MV-4-11 (cell line): ENCODE measurements around the gene CDH26.
A peak's percentile ranks its signal among the peaks of the same experiment; 100 is the strongest.

Experiments
- DNase-seq: peaks from one replicate; lab custom pipeline; 2025; lab: John Stamatoyannopoulos, UW

Gene CDH26

DNA sequence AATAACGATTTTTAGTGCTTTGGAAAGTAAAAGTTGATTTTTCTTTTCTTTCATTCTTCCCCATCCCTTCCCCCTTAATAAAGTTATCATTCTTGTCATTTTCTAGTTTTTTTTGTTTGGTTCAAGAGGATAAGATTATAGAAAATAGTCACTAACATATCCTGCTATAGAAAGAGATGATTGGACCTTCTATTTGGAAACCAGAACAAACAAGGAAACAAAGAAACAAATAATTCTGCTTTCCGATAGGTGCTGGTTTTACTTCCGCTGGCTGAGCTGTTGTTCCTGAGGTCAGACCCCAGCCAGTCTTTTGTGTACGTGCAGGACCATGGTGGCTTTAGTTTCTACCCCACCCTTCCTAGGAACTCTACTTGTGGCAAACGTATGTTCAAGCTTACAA, at the start of gene CDH26:
Gene CDH26, plus strand, starts transcription at position 301 of the 400 bp plus-strand sequence. CDS start 304 bp downstream, outside the sequence.
- DNase-seq = no peak

DNA sequence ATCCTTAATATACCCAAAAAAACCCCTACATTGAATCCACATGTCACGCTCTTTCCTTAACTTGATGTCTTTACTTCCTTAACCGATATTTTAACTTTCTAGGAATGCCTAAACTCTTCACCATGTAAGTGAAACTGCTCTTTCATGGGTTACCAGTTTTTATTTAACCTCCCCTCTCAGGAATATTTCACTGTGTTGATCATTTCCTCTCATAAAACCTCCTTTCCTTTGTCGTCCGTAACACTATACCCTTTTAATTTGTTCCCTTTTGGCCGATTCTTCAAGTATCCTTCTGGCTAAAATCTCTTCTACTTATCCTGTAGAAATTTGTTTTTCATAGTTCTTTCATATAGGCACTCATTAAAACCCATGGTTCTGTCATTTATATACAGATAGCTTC, 49.4 kb upstream of the CDH26 start:
- no peak for DNase-seq

DNA sequence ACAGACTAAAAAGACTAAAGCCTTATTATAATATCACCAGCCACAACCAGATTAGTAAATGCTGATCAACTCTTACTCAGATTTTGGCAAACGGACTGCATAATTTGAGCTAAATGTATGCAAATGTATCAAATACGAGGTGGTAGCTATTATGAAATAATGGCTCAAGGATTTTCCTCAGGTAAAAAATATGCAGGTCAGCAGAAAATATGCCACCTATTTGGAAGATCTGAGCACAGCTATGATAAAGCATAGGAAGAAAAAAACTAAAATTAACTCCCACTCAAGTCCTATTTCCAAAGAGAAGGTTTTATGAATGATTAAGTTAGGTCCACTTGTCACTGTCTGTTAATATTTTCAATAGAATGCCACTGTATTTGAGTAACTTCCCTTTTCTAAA, 47.2 kb upstream of the CDH26 start:
- no peak for DNase-seq

DNA sequence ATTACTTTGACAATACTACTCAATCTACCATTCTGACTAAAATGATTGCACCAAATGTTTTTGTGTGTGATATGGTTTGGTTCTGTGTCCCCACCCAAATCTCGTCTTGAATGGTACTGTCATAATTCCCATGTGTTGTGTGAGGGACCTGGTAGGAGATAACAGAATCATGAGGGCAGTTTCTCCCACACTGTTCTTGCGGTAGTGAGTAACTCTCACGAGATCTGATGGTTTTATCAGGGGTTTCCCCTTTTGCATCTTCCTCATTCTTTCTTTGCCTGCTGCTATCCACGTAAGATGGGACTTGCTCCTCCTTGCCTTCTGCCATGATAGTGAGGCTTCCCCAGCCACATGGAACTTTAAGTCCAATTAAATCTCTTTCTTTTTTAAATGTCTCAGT, 45.6 kb upstream of the CDH26 start:
- peak; percentile 34 for DNase-seq

DNA sequence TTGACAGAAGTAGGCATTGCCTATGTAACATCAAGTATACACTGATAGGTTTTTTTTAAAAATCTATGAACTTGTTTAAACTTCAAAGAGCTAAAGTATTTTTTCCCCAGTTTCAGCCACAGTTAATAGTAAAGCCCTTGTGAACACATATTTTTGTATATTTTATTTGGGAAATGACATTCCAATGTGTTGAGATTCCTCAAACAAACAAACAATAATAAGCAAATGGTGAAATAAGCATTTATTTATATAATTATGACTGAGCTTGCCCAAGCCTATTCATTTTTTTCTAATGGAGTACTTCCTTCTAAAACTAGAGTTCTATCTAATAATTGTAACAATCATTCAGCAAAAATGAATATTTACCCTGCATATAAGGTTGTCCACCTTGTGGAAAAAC, 37.3 kb upstream of the CDH26 start:
- no peak for DNase-seq

DNA sequence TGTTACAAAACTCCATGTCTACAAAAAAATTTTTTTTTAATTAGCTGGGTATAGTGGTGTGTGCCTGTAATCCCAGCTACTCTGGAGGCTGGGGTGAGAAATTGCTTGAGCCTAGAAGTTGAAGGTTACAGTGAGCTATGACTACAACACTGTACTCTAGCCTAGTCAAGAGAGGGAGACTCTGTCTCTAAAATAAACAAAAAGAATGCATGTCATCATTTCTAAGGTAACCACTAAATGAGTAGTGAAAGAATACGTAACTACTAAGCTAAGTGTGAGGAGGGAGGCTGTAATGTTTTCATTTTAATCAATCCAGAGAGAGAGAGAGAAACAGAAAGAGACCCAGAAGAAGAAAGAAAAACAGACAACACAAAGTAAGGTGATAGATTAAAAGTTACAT, 34.7 kb upstream of the CDH26 start:
- no peak for DNase-seq

DNA sequence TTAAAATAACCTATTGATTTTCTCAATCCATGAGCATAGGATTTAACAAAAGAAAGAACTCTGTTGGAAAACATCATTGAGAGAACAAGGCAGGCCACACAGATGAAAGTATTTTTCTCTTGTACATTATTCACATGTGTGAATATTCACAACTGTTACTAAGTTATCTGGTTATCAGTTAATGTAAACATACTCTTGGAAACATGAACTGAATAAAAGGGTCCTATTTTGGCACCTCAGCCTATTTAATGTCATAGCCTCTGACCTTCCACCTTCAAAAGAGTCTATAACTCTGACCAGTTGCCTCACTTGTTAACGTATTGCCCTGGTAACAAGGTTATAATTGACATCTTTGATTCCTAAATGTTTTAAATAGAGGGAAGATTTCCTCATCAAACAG, 32.9 kb upstream of the CDH26 start:
- no peak for DNase-seq

DNA sequence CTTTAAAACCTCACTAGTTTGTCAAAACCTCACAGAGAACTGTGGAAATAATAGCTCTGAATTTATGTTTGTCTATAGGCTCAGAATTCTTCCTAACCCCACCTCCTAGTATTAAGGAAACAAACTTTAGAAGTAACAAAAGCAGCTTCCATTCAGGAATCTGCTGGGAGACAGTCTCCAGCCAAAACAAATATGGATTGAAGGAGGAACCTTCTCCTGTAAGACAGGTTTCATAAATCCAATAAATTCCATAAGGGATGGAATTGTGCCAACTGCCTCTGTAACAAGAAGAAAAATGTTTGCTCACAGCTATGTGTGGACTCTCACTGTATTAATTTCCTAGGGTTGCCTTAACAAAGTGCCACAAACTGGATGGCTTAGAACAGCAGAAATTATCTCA, 32.3 kb upstream of the CDH26 start:
- no peak for DNase-seq

DNA sequence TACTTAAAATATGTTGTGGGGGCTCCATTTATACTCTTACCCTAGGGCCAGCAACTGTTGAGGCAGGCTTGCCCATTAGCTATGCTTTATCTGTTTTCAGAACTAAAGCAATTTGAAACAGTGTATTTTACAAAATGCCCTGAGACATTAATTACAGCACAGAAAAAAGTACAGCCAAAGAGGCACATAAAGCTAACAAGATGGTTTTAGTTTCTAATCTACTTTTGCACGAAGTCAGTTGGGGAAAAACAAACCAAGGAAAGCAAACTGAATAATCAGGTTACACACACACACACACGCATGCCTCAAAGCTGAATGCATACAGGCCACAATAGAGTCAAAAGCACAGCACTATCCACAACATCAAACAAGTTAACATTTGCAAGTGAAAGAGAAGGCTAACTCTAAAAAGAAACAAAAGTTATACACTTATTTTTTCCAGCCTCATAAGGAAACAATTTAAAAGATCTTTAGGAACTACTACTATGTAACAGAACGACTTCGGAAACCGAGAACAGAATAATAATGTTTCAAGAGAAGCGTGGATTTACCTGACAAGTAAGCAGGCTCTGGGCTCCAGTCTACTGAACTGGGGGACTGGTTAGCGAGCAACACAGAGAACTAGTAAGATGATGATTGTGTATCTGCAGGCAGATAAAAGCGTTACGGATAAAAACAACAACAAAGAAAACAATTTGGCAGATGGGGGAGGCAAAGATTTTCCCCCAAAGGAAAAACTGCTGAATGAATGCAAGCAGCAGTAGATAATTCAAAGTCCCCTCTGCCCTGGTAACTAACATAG, 26.5 kb upstream of the CDH26 start:
- no peak for DNase-seq

DNA sequence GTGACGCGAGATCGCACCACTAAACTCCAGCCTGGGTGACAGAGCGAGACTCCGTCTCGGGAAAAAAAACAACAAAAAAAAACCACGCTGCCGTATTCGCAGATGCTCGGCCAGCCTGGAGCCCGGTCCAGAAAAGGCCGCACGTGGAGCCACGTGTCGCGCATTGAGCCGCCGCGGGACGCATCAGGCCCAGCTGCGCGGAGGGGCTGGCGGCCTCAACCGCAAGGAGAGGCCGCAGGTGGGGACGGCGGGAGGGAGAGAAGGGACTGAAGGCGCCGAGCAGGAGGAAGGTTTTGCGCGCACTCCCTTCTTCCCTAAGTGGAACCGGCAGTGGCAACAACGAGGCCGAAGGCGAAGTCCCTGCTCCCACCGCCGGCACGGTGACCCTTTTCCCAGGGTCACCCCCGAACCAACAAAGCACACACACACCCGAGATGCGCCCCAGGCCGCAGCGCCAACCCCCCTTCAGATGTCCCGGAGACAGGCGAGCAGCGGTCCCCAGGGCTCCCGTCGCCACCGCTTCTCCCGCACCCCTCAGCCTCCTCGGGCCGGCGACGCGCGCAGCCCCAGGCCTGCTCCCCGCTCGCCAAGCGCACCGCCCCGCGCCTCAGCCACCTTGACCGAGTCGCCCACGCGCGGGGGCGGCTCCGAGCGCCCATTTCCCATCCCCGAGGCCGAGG, 25.5 kb upstream of the CDH26 start:
- no peak for DNase-seq

DNA sequence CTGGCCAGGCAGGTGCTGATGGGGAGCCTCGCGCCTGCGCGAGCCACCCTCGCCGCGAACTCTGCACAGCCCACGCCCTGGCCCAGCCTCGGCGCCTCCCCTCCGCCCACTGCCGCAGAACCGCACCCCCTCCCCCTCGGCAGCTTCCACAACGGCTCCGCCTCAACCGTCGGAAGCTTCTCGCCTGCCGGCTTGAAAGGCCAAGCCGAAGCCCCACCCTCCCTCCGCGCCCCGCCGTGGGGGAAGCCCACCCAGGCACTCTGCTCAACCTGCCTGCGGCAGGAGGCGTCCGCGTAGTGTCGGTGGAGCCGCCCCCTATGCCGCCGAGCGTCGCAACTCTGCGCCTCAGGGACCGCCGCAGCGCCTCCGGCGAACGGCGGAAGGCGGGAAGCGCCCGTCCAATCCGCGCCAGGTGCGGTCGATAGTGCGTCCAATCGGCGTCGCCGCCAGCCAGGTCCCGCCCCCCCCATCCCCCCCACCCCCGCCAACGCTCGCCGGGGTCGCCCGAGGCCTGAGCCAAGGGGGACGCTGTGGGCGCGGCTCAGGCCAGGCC, 24.9 kb upstream of the CDH26 start, which contains the start of gene SYCP2:
Gene SYCP2, minus strand, starts transcription at position 342 of the 553 bp plus-strand sequence. CDS start 11,224 bp downstream, outside the sequence.
- no peak for DNase-seq

DNA sequence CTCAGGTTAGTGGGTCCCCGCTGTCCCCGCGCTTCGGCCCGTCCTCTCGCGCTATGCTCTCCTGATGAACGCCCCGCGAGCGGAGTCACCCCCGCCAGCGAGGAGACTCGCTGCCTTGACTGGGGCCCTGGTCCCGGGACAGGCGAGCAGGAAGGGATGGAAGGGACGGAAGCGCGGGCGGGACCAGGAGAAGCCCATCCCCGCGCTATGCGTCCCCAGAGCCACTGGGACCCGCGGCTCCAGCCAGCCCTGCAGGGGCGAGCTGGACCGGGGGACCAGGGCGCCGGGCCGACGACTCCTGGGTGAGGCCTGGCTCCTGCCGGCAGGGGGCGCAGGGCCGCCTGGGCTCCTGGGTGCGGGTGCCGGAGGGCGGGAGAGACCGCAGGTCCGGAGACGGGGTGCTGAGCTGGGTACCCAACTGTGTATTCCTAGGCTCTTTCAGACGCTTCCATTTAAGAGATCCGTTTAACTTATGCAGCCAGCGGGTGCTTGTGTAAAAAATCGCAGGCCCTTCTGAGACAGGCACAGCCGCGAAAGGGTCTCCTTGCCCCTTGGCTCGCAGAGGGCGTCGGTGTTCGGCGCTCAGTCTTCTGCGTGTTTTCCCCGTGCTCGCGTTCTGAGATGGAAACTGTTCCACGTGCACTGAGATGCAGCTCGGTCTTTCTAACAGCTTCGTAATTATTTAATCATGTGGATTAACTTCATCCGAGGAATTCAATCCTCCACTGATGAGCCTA, 24.2 kb upstream of the CDH26 start:
- DNase-seq = no peak

DNA sequence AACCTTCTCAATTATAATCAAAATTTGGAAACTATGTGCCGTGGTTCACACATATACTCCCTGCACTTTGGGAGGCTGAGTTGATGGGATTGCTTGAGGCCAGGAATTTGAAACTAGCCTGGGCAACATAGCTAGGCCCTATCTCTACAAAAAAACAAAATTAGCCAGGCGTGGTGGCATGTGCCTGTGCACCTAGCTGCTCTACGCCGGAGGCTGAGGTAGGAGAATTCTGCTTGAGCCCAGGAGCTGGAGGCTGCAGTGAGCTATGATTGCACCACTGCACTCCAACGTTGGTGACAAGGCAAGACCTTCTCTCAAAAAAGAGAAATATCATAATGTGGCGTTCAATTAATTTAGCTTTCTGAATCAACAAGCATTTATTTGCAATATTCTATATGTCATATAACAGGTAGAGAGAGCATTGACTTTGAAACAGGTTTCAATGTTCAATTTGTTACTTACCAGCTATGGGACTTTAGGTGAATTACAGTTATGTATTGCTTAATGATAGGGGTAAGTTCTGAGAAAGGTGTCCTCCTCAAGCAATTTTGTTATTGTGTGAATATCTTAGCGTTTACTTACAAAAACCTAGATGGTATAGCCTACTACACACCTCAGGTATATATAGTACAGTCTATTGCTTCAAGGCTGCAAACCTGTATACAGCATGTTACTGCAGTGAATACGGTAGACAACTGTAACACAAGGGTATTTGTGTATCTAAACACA, 22.6 kb upstream of the CDH26 start:
- DNase-seq = no peak

DNA sequence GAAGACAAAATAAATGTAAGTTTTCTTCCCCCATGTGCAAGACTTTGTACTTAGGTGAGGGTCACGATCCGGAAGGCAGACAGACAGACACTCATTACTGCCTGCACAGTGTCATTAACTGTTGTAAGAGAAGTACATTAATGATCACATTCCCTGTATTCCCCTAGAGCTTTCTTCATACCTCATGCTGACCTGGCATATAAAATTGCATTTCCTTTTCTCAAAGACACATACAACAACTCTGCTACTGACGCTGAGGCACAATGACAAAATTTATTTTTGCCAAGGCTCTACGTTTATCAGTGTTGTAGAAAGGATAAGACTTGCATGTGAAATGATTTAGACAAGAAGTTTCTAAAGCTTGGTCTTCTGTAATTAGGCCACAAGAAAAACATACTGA, 21.8 kb upstream of the CDH26 start:
- no peak for DNase-seq

DNA sequence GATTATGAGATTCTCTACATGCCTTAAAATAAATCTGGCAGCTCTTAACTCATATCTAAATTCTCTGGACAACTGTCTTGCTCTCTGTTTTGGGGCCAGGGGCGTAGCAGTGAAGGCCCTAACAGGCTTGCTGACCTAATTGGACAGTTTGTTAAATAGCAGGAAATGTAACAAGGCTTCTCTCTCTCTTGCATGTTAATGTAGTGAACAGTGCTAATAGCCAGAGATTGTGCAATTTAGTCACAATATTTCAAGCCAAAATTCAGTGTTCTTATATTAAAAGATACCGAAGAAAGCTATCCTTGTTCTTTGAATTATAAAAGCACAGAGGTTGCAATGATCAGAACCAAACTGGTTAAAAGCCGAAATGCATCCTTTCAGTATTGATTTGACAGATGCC, 21.1 kb upstream of the CDH26 start:
- DNase-seq = peak; percentile 7

DNA sequence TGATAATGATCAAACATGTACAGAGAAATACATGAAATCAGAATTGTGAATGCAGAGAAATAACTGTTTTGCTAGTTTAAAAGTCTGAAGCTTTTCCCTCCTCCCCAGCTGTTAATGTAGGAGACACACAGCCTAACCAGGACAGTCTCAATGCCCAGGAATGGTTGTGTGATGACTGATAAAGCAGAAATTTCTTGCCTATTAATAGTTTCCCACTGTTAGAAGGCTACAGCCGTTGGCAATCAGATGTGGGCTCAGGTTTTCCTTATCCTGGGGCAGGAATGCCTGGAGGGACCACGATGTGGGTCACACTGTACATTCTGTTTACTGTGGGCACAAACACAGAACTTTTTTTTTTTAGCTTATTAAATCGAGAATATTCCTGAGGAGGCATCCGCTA, 20.0 kb upstream of the CDH26 start:
- DNase-seq = no peak

DNA sequence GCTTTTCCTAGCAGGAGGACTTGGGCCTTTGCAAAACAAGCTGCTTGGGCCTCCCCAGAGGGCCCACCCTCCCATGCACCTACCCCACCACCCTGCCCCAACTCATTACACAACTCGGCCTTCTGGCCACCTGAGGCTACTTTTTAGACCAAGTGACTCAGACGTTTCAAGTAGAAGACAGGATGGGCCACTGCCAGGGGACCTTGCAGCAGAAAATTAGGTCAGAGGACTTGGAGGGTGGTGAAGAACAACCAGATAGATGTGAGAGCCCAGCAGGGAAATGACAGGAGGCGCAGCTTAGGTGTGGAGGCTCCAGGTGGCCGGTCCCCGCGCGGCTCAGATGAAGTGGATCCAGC, 19.5 kb upstream of the CDH26 start:
- DNase-seq = no peak

DNA sequence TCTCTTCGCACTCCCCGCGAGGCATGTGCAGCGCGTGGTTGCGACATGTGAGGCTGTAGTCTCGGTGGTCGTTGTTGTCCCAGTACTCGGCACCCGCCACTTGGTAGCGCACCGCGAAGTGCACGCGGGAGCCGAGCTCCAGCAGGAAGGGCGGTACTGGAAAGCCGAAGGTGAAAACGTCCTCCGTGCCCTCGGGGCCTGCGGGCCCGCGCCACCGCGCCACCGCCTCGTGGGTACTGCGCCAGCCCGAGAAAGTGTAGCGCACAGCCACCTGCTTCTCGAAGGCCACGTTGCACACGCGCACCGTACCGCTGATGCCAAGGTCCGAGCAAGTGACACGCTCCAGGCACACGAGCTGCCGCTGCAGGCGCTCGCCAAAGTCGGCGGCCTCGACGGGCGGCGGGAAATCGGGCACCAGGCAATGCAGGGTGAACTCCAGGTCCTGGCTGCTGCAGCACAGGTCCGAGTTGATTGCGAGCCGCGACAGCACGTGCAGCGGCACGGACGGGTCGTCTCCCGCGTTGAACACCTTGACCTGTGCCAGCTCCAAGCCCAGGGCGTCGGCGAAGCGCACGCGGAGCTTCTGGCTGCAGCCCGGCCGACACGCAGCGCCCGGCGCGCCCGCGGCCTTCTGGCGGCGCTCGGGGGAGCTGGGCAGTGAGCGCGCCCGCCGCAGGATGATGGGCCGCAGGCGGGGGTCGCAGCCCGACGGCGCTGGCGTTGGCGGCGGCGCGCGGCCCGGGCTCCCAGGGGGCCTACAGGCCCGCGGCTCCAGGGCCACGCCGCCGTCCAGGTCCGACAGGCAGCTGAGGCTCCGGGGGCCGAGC, 19.0 kb upstream of the CDH26 start:
- no peak for DNase-seq

DNA sequence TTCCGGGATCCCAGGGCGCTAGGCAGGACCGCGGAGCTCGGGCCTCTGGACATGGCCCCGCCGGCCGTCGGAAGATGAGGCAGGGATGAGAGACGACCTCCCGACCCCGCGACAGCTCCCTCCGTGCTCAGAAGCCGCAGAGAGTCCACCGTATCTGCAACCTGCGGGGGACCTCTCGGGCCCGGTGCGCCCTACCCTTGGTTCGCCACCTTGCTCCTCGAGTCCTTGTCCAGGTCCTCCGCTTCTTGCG, 18.4 kb upstream of the CDH26 start:
- no peak for DNase-seq

DNA sequence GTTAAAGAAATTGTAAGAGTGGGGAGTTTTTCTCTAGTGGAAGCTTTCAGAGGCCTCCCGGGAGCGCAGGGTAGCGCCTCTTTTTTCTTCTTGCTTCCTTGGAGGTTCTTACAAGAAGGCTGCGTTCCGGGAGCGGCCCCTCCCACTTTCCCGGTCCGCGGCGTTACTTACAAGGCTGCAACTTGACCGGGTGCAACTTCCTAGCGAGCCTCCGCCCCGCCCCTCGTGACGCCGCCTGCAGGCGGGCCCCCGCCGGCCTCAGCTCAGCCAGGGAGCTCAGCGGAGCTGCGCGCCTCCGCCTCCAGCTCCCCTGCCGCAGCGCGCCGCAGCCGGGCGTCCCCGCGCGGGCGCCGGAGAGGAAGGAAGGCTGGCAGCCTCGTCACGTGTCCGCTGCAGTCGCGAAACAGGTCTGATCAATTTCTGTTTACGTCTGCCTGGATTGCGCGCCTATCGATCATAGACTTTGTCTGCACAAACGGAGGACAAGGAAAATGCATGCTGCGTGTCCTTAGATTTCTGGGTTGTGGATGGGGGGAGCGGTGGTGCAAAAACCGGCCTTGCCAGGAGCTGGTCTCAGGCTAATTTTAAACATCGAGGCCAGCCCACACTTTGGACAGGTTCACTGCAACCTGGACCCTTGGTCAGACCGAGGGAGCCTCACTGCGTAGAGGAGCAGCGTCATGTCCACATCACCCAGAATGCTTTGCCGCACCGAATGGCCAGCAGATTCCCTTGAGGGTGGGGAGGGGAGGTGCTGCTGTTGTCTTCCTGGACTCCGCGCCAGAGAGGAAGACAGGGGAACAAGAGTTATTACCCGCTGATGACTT, 17.9 kb upstream of the CDH26 start, which contains the start of the genes FAM217B and PPP1R3D:
Gene FAM217B, plus strand, starts transcription at position 261 of the 827 bp plus-strand sequence. CDS start 3,555 bp downstream, outside the sequence.
Gene PPP1R3D, minus strand, starts transcription at position 177 of the 827 bp plus-strand sequence. CDS start 374 bp downstream, outside the sequence.
- peak; percentile 94 for DNase-seq
